SU-DHL-6 (cell line): ENCODE data around the gene ZNF687.

Experiments used
- CTCF ChIP-seq: fragments of 200-600 bp; sonication (generic); IDR thresholded peaks from one replicate; pipeline ENCODE4 v1.5.1; 2017; ENCODE audit warnings: antibody characterized with exemption, mild to moderate bottlenecking, low read length, moderate library complexity; ENCODE audit not compliant: insufficient read depth, poor library complexity, severe bottlenecking
- EZH2phosphoT487 ChIP-seq: fragments of 200-600 bp; sonication (generic), shearing (Covaris generic); conservative IDR thresholded peaks from 2 replicates; pipeline ENCODE4 v1.6.1; 2018; ENCODE audit warnings: mild to moderate bottlenecking, antibody characterized with exemption, low read length, moderate library complexity, mixed read lengths

DNA sequence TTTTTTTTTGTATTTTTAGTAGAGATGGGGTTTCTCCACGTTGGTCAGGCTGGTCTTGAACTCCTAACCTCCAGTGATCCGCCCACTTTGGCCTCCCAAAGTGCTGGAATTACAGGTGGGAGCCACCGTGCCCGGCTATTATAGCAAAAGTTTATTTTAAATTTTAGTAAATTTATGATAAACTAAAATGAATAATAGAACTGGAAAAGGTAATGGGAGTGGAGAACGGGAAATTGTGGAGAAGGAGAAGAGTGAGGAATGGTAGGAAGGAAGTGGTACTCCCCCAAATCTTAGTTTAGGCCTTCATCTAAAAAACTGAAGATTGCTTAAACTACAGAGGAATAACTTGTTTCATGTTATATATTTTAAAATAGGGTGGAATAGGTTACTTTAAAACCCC lies 52.7 kb downstream of the ZNF687 start:
- TF ChIP-seq CTCF (no peak), EZH2phosphoT487 (no peak)
